Common myeloid progenitor, CD34-positive (primary cell): ENCODE data around the gene LHX5.

Experiments
- CTCF ChIA-PET: fragments of 350-600 bp; sonication (Branson Sonifier 250); formaldehyde crosslinking; loops from one replicate; lab custom pipeline; 2021; ENCODE audit warnings: antibody characterized with exemption; lab: Charles Lee
- POLR2A ChIA-PET: fragments of 350-600 bp; sonication (Branson Sonifier 250); formaldehyde crosslinking; loops from one replicate; lab custom pipeline; 2021; ENCODE audit warnings: antibody characterized with exemption; lab: Charles Lee
- DNase-seq, 3 donors: peaks; one replicate each; pipeline versions ENCODE4 v3.0.0 to v3.0.0-alpha.2; 2013
- H3K27ac ChIP-seq, 2 experiments: 1 replicate in 1 of 2; 2 replicates in 1 of 2; pipeline ENCODE4 v1.7.0; 2013; ENCODE audit warnings: inconsistent platforms in 2 of 2, low read length in 2 of 2, mild to moderate bottlenecking in 2 of 2, low read depth in 1 of 2, moderate library complexity in 1 of 2; ENCODE audit not compliant: severe bottlenecking in 2 of 2, insufficient read depth in 1 of 2, poor library complexity in 1 of 2
- H3K27me3 ChIP-seq, 5 experiments: replicated peaks in 2 of 5; 1 replicate in 3 of 5; 2 replicates in 2 of 5; pipeline versions ENCODE4 v1.6.1 to v1.7.0; 2013; ENCODE audit warnings: low read length in 4 of 5, mild to moderate bottlenecking in 2 of 5, moderate library complexity in 2 of 5, inconsistent platforms in 1 of 5; ENCODE audit not compliant: insufficient read depth in 5 of 5, control insufficient read depth in 4 of 5
- H3K36me3 ChIP-seq, 4 experiments: 1 replicate in 2 of 4; 2 replicates in 2 of 4; pipeline versions ENCODE4 v1.6.1 to v1.7.0; 2013; ENCODE audit warnings: low read length in 3 of 4, control low read depth in 1 of 4, mild to moderate bottlenecking in 1 of 4; ENCODE audit not compliant: control insufficient read depth in 4 of 4, insufficient read depth in 4 of 4
- H3K4me1 ChIP-seq, 4 experiments: 1 replicate in 3 of 4; 2 replicates in 1 of 4; pipeline versions ENCODE4 v1.6.1 to v1.7.1; 2013; ENCODE audit warnings: low read length in 3 of 4, mild to moderate bottlenecking in 3 of 4, control low read depth in 1 of 4, inconsistent platforms in 1 of 4, moderate library complexity in 1 of 4; ENCODE audit not compliant: control insufficient read depth in 4 of 4, insufficient read depth in 4 of 4; ENCODE audit errors: control extremely low read depth in 1 of 4
- H3K4me3 ChIP-seq, 7 experiments: 1 replicate in 4 of 7; 2 replicates in 3 of 7; pipeline versions ENCODE4 v1.5.1 to v1.7.0; 2013; ENCODE audit warnings: mild to moderate bottlenecking in 7 of 7, low read length in 6 of 7, moderate library complexity in 6 of 7, inconsistent platforms in 2 of 7, low read depth in 2 of 7, control low read depth in 1 of 7; ENCODE audit not compliant: insufficient read depth in 4 of 7, control insufficient read depth in 1 of 7; ENCODE audit errors: extremely low read depth in 1 of 7
- H3K9me3 ChIP-seq, 5 experiments: 1 replicate in 4 of 5; 2 replicates in 1 of 5; pipeline versions ENCODE4 v1.6.1 to v1.7.1; 2013; ENCODE audit warnings: low read length in 4 of 5, mild to moderate bottlenecking in 2 of 5, inconsistent platforms in 1 of 5, low read depth in 1 of 5, moderate library complexity in 1 of 5; ENCODE audit not compliant: control insufficient read depth in 4 of 5, insufficient read depth in 2 of 5; ENCODE audit errors: control extremely low read depth in 1 of 5
- WGBS: methylation state at CpG from one replicate; pipeline ENCODE4 v1.1.5; 2013; ENCODE audit not compliant: insufficient coverage; 5-methylcytosine and 5-hydroxymethylcytosine counted together

LHX5 gene

DNA sequence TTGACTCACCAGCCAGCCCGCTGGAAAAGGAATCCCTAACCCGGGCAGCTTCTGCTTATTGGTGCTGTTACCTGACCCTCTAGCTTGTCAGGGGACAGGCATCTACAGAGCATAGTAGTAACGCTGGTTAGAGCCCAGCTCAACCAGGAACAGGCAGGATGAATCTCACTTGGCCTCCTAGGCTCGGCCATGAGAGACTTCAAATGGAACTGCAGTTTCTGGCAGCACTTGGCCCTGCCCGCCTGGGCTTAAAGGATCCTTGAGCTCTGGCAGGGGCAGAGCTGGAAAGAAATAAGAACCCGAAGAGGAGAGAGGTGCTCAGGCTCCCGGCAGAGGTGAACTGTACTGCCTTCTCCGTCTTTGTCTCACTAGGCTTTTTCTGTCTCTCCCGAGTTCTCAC lies 2.3 kb upstream of the LHX5 start:
- no peaks in the 10 kb centered on the region for H3K9me3 ChIP-seq
- 6% methylated on average over 8 of the region's 9 CpGs for WGBS
- CTCF ChIA-PET = interaction anchor here (1.4 to 1.9 kb wide), 3 partner anchors 9 to 18 kb away, joined by 4 to 7 read pairs (median 4); no protein-coding TSS in a partner anchor
- H3K4me3 ChIP-seq = no peak overlapping the region
- H3K36me3 ChIP-seq = no peaks in the 10 kb centered on the region
- DNase-seq = no peak
- H3K27ac ChIP-seq = no peak overlapping the region
- peaks cover 10 to 97% (median 66%) of the 10 kb centered on the region in 5 experiments for H3K27me3 ChIP-seq
- POLR2A ChIA-PET = no interaction called here
- peaks cover 0 to 11% (median 2%) of the 10 kb centered on the region in 4 experiments for H3K4me1 ChIP-seq

DNA sequence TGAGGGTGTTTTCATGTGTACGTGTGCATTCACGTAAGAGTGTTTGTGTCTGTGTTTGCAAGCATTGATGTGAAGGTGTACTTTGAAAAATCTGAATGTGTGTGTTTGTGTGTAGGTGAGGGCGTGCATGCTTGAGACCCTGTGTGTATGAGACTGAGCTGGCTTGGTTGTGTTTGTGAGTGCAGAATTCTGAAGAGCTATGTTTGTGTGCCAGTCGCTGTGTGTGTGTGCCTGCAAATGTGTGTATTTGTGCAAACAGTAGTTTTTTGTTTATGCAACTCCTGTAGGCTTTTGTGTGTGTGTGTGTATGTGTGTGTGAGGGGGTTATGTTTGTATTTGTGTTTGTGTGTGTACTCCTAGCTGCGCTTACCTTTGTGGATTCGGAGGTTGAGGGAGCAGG lies 1.7 kb upstream of the LHX5 start:
- H3K9me3 ChIP-seq = no peaks in the 10 kb centered on the region
- POLR2A ChIA-PET = no interaction called here
- H3K27me3 ChIP-seq = peaks cover 10 to 97% (median 64%) of the 10 kb centered on the region in 5 experiments
- no peak overlapping the region for H3K4me3 ChIP-seq
- H3K4me1 ChIP-seq = peaks cover 0 to 11% (median 3%) of the 10 kb centered on the region in 4 experiments
- no peak overlapping the region for H3K27ac ChIP-seq
- no peaks in the 10 kb centered on the region for H3K36me3 ChIP-seq
- DNase-seq = no peak
- 23% methylated on average over 4 of the region's 6 CpGs for WGBS
- CTCF ChIA-PET = interaction anchor here (1.4 to 1.9 kb wide), 3 partner anchors 10 to 17 kb away, joined by 4 to 7 read pairs (median 4); no protein-coding TSS in a partner anchor

DNA sequence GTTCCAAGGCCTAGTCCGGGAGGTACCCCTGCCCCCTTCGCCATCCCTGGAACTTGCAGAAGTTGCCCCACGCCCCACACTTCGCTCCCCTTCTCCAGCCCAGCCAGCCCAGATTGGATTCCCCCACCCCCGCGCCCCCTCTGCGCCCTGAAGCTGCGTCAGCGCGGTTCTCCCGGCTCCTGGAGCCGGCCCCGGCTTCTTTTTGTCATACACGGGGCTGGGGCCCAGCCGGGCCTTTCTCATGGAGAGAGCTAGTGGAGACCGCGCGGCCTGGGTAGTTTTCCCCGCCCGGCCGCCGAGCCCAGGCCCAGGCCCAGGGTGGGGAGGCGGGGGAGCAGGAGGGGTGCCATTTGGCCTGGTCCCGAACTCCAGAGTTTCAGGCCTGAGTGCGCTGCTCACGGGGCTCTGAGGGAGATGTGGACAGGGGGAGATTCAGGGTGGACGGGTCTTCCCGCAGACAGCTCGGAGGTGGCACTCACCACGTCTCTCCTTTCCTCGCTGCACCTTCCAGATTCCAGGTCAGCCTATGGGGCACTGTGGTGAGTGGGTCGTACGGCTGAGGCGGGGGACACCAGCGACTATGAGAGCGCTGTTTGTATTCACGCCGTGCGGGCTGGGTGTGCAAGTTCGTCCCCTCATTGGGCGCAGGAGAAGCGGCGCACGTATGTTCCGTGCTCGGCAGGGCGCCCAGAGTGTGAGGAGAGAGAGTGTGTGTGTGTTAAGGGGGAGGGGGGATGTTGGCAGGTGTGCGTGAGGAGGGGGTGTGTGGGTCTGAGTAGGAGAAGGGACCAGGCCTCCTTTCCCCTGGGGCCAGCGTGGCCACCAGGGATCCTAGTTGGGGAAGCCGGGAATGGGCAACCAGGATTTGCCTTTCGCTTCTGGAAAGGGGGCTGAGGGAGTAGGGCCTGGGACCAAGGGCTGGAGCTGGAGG lies 785 bp upstream of the LHX5 start:
- Histone ChIP-seq H3K9me3 (no peaks in the 10 kb centered on the region), H3K4me3 (no peak overlapping the region), H3K4me1 (peaks cover 0 to 19% (median 9%) of the 10 kb centered on the region in 4 experiments), H3K27ac (no peak overlapping the region), H3K36me3 (no peaks in the 10 kb centered on the region), H3K27me3 (peaks cover 10 to 97% (median 61%) of the 10 kb centered on the region in 5 experiments)
- ChIA-PET CTCF (interaction anchor here (2.5 kb wide), 1 partner anchor 11 kb away, joined by 5 read pairs; no protein-coding TSS in a partner anchor), POLR2A (no interaction called here)
- DNase-seq = no peak
- 3% methylated on average over 17 of the region's 51 CpGs for WGBS

DNA sequence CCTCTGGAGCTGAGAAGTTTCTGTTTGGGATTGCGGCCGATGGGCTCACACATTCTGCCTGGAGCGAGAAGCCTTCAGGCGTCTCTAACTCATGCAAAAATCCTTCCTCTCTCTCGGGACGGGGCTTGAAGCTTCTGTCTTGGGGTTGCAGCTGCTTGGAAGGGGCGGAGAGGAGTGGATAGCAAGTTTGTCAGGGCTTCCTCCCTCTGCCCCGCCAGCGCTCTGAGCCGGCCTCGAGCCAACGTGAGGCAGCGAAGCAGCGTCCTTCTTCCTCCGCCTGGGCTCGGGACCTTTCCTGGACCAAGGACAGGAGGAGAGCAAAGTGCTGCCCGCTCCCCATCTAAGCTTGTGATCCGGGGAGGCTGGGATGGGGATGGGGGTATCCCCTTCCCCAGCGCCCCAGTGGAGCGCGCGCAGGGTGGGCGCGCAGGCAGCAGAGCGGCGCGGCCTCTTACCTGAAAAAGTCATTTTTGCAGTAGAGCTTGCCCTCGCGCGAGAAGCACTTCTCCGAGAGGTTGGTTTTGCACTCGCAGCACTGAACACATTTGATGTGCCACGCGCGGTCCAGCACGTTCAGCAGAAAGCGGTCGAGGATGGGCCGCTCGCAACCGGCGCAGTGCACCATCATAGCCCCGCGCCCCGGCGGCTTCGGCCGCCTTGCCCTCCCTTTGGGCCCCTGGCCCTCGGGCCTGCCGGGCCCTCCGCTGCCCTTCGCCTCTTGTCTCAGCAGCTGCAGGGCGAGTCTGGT lies 626 bp downstream of the LHX5 start:
- no peaks in the 10 kb centered on the region for H3K36me3 ChIP-seq
- H3K27ac ChIP-seq = no peak overlapping the region
- 5% methylated on average over 36 of the region's 53 CpGs for WGBS
- H3K27me3 ChIP-seq = peaks cover 10 to 100% (median 68%) of the 10 kb centered on the region in 5 experiments
- H3K4me1 ChIP-seq = peaks cover 0 to 23% (median 12%) of the 10 kb centered on the region in 4 experiments
- H3K4me3 ChIP-seq = no peak overlapping the region
- ChIA-PET POLR2A (no interaction called here), CTCF (interaction anchor here (2.5 kb wide), 1 partner anchor 9 kb away, joined by 5 read pairs; no protein-coding TSS in a partner anchor)
- DNase-seq = no peak
- H3K9me3 ChIP-seq = no peaks in the 10 kb centered on the region

DNA sequence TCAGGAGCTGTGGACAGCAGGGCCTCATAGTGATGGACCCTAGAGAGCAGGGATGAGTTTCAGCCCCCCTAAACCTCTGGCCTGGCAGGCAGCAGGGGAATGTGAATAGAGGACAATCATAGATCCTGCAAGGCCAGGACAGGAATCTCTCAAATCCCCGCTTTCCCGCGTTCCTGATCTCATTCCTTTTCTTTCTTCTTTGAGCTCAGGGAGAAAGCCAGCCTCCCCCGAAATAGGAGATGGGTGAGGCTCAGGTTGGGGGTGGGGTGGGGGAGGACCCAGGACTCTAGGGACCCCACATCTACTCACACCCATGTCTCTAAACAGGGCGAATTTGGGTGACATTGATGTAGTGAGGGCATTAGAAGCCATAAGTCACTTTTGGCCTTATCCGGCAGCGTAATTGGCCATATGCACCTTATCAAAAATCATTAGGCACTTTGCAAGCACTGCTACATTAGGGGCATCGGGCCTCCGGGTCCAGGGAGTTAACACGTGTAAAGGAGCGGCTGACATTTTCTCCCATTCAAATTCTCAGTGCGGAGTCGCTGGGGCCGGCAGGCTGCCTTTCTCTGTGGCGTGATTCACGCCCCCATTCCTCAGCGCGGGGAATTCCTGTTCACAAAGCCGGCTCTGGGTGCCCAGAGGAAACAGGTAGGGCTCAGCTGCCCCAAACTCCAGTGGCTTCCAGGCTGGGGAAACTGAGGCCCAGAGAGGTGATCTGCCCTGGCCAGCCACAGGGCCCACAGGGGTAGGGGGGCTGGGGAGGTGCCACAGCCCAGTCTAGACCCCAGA lies 1.5 kb downstream of the LHX5 start:
- no peak for DNase-seq
- 7% methylated on average over 15 of the region's 19 CpGs for WGBS
- H3K4me3 ChIP-seq = no peak overlapping the region
- no peaks in the 10 kb centered on the region for H3K36me3 ChIP-seq
- ChIA-PET POLR2A (no interaction called here), CTCF (interaction anchor here (2.5 kb wide), 1 partner anchor 9 kb away, joined by 5 read pairs; no protein-coding TSS in a partner anchor)
- peaks cover 10 to 100% (median 70%) of the 10 kb centered on the region in 5 experiments for H3K27me3 ChIP-seq
- H3K27ac ChIP-seq = no peak overlapping the region
- H3K4me1 ChIP-seq = peaks cover 0 to 27% (median 17%) of the 10 kb centered on the region in 4 experiments
- no peaks in the 10 kb centered on the region for H3K9me3 ChIP-seq

DNA sequence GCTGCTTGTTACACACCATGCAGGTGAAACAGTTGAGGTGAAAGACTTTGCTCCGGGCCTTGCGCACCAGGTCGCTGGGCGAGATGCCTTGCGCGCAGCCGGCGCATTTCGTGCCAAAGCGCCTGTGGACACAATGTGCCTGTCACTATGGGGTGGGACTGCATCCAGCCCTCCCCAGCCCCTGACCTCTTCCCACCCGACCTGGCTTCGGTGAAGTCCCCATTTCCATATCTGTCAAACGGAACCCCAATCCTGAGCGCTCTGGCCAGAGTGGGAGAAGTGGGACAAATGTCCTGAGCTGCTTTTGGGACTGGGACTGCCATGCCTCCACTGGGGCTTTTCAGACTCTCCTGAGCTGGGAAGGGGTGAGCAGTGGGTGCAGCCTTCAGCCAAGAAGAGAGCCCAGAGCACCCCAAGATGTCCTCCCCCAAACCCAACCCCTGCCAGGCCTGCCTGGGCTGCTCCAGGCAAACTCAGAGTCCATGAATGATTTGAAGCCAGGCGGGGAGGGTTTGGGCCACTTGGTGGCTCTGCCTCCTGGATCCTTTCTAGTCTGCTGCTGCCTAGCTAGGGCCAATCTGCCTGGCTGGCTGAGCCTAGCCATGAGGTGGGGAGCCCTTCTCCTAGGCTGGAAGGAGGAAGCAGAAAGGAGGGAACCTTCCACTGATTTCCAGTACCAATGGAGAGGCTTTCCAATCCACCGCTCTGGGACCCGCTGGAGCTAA lies 2.3 kb downstream of the LHX5 start:
- Histone ChIP-seq H3K27me3 (peaks cover 10 to 100% (median 74%) of the 10 kb centered on the region in 5 experiments), H3K9me3 (no peaks in the 10 kb centered on the region), H3K36me3 (no peaks in the 10 kb centered on the region), H3K4me3 (no peak overlapping the region), H3K4me1 (peaks cover 0 to 34% (median 21%) of the 10 kb centered on the region in 4 experiments), H3K27ac (no peak overlapping the region)
- no peak for DNase-seq
- POLR2A ChIA-PET = no interaction called here
- CTCF ChIA-PET = interaction anchor here (1.3 kb wide), 1 partner anchor 11 kb away, joined by 3 read pairs; no protein-coding TSS in a partner anchor
- WGBS = 10% methylated on average over 15 of the region's 17 CpGs
